SU-DHL-6 (cell line): ENCODE results near the gene HERC4.

Experiments
- H2AFZ ChIP-seq: fragments of 200-600 bp; sonication (generic); 2 replicates; pipeline ENCODE4 v1.6.1; 2014; ENCODE audit warnings: low read depth, mild to moderate bottlenecking, moderate library complexity, mixed read lengths, antibody characterized with exemption, low read length; ENCODE audit not compliant: severe bottlenecking
- H3F3A ChIP-seq: fragments of 200-600 bp; shearing (Covaris generic); 2 replicates; pipeline ENCODE4 v1.6.0; 2016; ENCODE audit warnings: antibody characterized with exemption, mild to moderate bottlenecking; ENCODE audit not compliant: insufficient read depth
- H3K27ac ChIP-seq: fragments of 200-600 bp; sonication (generic); 2 replicates; pipeline ENCODE4 v1.5.1; 2016; ENCODE audit warnings: low read depth, mild to moderate bottlenecking, low read length, moderate library complexity, mixed read lengths
- H3K27me3 ChIP-seq: fragments of 200-600 bp; sonication (generic), shearing (Covaris generic); 2 replicates; pipeline ENCODE4 v1.6.0; 2014; ENCODE audit warnings: mild to moderate bottlenecking, low read length
- H3K36me3 ChIP-seq: fragments of 200-600 bp; sonication (generic); 2 replicates; pipeline ENCODE4 v1.6.1; 2014; ENCODE audit warnings: mild to moderate bottlenecking, low read length, mixed read lengths
- H3K4me2 ChIP-seq: fragments of 300-600, 200-600 bp; shearing (Covaris generic), sonication (generic); 2 replicates; pipeline ENCODE4 v1.6.0; 2014; ENCODE audit warnings: low read length, low read depth, mild to moderate bottlenecking; ENCODE audit not compliant: poor library complexity, severe bottlenecking
- H3K4me3 ChIP-seq: fragments of 200-600 bp; sonication (generic); 2 replicates; pipeline ENCODE4 v1.5.1; 2014; ENCODE audit warnings: antibody characterized with exemption, low read length, mild to moderate bottlenecking, mixed read lengths; ENCODE audit not compliant: insufficient read depth, poor library complexity, severe bottlenecking
- H3K79me2 ChIP-seq: fragments of 200-600 bp; sonication (generic); 2 replicates; pipeline ENCODE4 v1.6.1; 2014; ENCODE audit warnings: mild to moderate bottlenecking, low read length, moderate library complexity; ENCODE audit not compliant: insufficient read depth
- H3K9ac ChIP-seq: fragments of 200-600 bp; sonication (generic); 2 replicates; pipeline ENCODE4 v1.7.0; 2014; ENCODE audit warnings: mild to moderate bottlenecking, low read length
- H3K9me2 ChIP-seq: fragments of 200-600 bp; sonication (generic); replicated peaks from 2 replicates; pipeline ENCODE4 v1.6.1; 2014; ENCODE audit warnings: low read length; ENCODE audit not compliant: insufficient read depth
- H3K9me3 ChIP-seq: fragments of 200-600 bp; sonication (generic); 2 replicates; pipeline ENCODE4 v1.6.1; 2014; ENCODE audit warnings: low read length, mixed read lengths; ENCODE audit not compliant: insufficient read depth
- H4K20me1 ChIP-seq: fragments of 200-600 bp; sonication (generic); 2 replicates; pipeline ENCODE4 v1.6.1; 2014; ENCODE audit warnings: low read depth, mild to moderate bottlenecking, antibody characterized with exemption, low read length, moderate library complexity, mixed read lengths
- CTCF ChIP-seq: fragments of 200-600 bp; sonication (generic); IDR thresholded peaks from one replicate; pipeline ENCODE4 v1.5.1; 2017; ENCODE audit warnings: antibody characterized with exemption, mild to moderate bottlenecking, low read length, moderate library complexity; ENCODE audit not compliant: insufficient read depth, poor library complexity, severe bottlenecking
- EZH2phosphoT487 ChIP-seq: fragments of 200-600 bp; sonication (generic), shearing (Covaris generic); conservative IDR thresholded peaks from 2 replicates; pipeline ENCODE4 v1.6.1; 2018; ENCODE audit warnings: mild to moderate bottlenecking, antibody characterized with exemption, low read length, moderate library complexity, mixed read lengths

The HERC4 gene

DNA sequence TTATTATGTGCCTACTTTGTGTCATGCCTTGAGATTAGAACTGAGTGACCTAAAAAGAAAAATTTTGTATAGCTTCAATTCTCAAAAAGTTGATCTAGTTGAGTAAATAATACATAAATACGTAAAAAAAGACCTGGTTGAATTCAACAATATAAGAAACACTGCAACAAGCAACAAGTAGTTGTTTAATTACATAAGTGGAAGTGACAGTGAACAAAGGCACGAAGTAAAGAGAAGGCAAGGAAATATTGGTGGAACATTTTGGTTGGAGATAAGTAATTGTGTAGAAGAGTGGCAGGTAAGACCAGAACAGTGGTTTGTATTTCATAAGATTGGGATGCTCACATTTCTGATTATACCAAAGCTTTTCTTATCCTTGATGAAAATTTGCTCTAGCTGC, 26.0 kb upstream of the HERC4 start:
- H3K36me3 ChIP-seq: no peaks in the 10 kb centered on the region
- no peaks in the 10 kb centered on the region for H3K79me2 ChIP-seq
- no peak overlapping the region for H3K9ac ChIP-seq
- H3K9me2 ChIP-seq: no peaks in the 10 kb centered on the region
- H2AFZ ChIP-seq: no peak overlapping the region
- no peaks in the 10 kb centered on the region for H4K20me1 ChIP-seq
- no peak overlapping the region for H3K4me3 ChIP-seq
- H3K27ac ChIP-seq: no peak overlapping the region
- TF ChIP-seq EZH2phosphoT487 (no peak), CTCF (no peak)
- H3K9me3 ChIP-seq: no peaks in the 10 kb centered on the region
- no peak overlapping the region for H3K4me2 ChIP-seq
- no peaks in the 10 kb centered on the region for H3K27me3 ChIP-seq
- H3F3A ChIP-seq: no peaks in the 10 kb centered on the region

DNA sequence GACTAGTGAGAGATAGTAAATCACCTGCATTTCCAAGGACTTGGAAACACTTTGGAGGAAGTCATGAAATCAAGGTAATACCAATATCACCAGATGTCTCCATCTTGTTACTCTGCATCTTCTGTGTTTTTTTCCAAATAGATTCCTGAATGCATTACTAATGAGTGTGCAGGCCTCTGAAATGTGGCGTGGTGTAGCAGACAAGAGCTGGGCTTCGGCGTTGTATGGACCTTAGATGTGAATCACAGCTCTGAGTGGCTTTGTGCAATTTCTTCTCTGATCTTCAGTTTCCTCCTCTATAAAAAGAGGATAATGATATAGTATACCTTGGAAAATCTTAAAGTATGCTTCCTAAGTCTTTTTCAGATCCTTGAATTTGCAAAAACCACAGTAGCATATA, 24.7 kb upstream of the HERC4 start:
- Histone ChIP-seq H3K9me2 (no peaks in the 10 kb centered on the region), H3K9ac (no peak overlapping the region), H3K36me3 (no peaks in the 10 kb centered on the region), H3K79me2 (no peaks in the 10 kb centered on the region), H2AFZ (no peak overlapping the region), H3K27me3 (no peaks in the 10 kb centered on the region), H3K4me2 (no peak overlapping the region), H3K27ac (no peak overlapping the region), H3K9me3 (no peaks in the 10 kb centered on the region), H4K20me1 (no peaks in the 10 kb centered on the region), H3K4me3 (no peak overlapping the region), H3F3A (no peaks in the 10 kb centered on the region)
- TF ChIP-seq CTCF: no peak
- TF ChIP-seq EZH2phosphoT487: no peak

DNA sequence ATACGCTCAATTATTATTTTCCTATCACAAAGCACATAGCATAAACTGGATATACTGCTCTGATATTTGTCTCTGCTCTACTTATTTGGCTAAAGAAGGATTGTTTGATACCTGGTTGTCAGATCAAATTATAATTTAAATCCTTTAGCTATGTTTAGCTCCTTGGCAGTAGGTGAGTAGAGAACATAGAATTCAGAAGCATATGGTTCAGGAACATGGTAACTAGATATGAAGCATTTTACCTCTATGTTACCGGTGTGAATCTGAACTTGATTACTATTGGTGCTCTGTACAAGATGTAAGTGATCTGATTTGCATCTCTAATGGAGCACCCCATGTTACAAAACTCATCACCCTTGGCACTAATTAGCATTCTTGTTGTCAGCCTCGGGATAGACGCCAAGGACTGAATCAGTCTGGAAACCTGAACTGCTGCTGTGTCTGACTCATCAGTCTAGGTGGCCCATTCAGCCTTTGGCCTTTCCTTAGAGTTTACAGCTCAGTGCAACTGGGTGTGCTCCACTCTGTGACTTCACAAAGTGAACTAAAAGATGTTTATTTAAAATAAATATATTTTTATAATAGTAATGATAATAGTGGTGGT, 21.9 kb upstream of the HERC4 start:
- Histone ChIP-seq H3K4me3 (no peak overlapping the region), H3F3A (no peaks in the 10 kb centered on the region), H4K20me1 (no peaks in the 10 kb centered on the region), H3K9me3 (no peaks in the 10 kb centered on the region), H3K36me3 (no peaks in the 10 kb centered on the region), H3K27me3 (no peaks in the 10 kb centered on the region), H2AFZ (no peak overlapping the region), H3K79me2 (no peaks in the 10 kb centered on the region), H3K4me2 (no peak overlapping the region), H3K27ac (no peak overlapping the region), H3K9ac (no peak overlapping the region), H3K9me2 (no peaks in the 10 kb centered on the region)
- TF ChIP-seq EZH2phosphoT487 (no peak), CTCF (no peak)

DNA sequence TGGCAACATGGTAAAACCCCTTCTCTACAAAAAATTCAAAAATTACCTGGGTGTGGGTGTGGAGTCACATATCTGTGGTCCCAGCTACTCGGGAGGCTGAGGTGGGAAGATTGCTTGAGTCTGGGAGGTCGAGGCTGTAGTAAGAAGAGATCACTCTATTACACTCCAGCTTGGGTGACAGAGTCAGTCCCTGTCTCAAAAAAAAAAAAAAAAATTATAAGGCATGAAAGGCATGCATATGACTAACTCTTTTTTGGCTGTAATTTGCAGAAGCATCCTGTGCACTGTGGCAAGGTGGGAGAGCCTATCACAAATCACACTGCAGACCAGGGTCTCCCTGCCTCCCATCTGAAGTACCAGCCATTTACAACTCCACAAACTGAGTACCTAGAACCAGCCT, 20.1 kb upstream of the HERC4 start:
- no peak overlapping the region for H3K9ac ChIP-seq

More for the DNA sequence above, 20.1 kb upstream of the HERC4 start:
- no peaks in the 10 kb centered on the region for H3K27me3 ChIP-seq
- no peaks in the 10 kb centered on the region for H3K79me2 ChIP-seq
- no peak overlapping the region for H2AFZ ChIP-seq
- H3K27ac ChIP-seq: no peak overlapping the region
- no peaks in the 10 kb centered on the region for H3K9me3 ChIP-seq
- H3K4me2 ChIP-seq: no peak overlapping the region
- TF ChIP-seq EZH2phosphoT487: no peak
- no peak for TF ChIP-seq CTCF
- no peaks in the 10 kb centered on the region for H3K36me3 ChIP-seq
- H3K4me3 ChIP-seq: no peak overlapping the region
- H3F3A ChIP-seq: no peaks in the 10 kb centered on the region
- no peaks in the 10 kb centered on the region for H3K9me2 ChIP-seq
- no peaks in the 10 kb centered on the region for H4K20me1 ChIP-seq
